Bone marrow (tissue), 2 donors: ENCODE data around the gene BCL2L13.
A peak's percentile ranks its signal among the peaks of the same experiment; 100 is the strongest.

Experiments
- DNase-seq, 2 donors: peaks; one replicate each; lab custom pipeline; 2025; lab: John Stamatoyannopoulos, UW

The BCL2L13 gene

DNA sequence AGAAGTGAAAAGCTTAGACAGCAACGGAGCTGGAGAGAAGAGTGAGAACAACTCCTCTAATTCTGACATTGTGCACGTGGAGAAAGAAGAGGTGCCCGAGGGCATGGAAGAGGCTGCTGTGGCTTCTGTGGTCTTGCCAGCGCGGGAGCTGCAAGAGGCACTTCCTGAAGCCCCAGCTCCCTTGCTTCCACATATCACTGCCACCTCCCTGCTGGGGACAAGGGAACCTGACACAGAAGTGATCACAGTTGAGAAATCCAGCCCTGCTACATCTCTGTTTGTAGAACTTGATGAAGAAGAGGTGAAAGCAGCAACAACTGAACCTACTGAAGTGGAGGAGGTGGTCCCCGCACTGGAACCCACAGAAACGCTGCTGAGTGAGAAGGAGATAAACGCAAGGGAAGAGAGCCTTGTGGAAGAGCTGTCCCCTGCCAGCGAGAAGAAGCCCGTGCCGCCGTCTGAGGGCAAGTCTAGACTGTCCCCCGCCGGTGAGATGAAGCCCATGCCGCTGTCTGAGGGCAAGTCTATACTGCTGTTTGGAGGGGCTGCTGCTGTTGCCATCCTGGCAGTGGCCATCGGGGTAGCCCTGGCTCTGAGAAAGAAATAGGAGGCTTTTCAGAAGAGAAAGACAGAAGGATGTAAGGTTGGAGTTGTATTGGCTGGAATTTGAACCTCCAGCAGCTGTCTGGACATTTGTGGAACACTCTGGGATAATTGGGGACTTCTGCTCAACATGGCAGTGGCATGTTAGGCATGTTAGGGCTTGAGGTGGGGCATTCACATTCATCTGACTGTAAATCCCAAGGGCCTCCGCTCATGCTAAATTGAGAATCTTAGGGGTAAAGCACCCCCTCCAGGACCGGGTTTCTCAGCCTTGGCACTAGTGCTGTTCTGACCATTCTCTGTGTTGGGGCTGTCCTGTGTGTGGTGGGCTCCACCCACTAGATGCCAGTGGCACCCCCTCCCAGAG lies 88.7 kb downstream of the BCL2L13 start:
- peak in 1 of 2 donors; percentile 3 for DNase-seq

DNA sequence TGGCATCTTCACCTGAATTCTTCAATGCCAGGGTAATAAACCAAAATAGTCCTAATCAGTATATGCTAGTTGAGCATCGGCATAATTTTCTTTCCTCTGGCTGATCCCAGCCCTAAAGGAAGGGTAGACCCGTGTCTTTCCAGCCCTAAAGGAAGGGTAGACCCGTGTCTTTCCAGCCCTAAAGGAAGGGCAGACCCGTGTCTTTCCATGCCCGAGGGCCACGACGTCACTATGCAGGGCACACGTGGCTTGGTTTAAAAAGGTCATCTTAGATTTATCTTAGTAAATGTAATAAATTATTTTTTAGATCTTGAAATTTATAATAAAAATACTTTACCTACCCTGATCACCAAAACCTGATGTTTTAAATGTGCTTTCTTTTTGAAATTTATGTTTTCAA lies 90.2 kb downstream of the BCL2L13 start:
- no peak for DNase-seq

DNA sequence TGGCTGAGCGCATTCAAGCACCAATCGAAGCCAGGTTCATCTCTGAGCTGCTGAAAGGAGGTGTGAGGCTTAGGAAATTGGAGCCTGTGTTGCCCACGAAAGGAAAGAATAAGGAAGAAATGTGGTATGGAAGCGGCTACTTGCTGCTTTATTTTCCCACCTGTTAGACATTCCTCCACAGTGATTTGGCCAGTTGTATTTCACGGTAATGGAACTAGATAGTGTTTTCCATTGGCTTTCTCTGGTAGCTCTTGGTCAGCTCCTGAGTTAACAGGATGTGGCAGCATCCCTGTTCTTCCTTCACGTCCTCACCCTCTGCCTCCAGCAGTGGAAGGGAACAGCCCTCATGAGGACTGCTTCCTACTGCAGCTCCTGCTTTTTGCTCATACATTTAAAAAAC lies 91.0 kb downstream of the BCL2L13 start:
- DNase-seq = no peak

DNA sequence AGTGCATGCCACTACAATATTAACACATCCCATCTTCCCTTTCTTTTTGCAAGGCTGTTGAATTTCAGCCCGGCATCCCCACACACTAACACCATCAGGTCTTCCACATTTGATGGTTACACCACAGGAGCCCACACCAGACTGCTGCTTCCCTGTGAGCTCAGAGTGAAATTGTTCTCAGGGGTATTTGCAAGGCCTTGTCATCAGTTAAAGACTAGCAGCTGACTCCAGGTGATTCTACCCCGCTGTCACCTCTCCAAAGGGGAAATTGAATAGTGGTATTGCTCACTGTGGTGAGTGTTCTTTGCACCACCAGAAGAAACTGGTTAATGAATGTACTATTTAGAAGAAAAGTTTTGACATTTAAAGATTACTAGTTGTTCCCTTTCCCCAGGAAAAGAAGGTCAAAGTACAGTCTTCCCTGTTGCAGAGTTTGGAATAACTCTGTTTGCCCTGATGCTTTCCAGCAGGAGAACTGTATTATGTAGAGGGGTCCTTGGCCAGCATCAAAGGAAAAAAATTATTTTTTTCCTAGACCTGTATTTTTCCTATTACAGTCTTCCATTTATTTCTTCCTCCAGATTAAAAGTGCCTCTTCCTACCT lies 93.8 kb downstream of the BCL2L13 start:
- DNase-seq = no peak

DNA sequence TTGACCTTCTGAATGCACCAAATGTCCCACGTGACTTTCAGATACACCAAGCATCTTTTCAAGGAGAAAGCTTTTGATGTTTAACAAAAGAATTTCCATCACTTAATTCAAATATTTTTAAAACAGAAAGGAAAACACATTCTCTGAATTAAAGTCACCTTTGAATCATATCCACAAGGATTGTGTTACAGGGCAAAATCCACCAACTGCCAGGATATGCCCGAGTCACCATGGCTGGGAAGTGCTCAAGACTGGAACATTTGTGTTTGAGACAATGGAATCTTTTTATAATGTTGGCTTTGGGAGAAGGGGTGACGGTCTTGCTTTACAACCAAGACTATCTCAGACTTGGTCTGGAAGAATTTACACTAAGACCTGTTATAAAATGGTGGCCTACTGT lies 94.9 kb downstream of the BCL2L13 start:
- DNase-seq = no peak

DNA sequence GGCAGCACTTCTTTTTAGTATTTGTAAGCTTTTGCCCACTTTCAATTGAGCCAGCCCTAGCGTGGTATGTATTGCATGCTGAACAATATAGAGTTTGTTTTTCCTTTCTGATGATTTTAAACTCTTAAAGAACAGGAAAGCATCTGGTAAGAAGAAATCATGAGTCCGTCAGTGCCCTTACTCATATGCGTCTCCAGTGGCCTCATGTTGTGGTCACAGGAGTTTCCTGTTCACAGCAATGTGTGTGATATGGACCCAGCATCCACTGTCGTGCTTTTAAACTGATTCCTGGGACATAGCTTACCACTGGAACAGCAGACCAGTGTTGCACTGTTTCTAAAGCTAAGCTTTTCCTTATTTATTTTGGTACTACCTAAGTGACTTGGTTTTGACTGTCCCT lies 95.6 kb downstream of the BCL2L13 start:
- DNase-seq = peak in 1 of 2 donors; percentile 49

DNA sequence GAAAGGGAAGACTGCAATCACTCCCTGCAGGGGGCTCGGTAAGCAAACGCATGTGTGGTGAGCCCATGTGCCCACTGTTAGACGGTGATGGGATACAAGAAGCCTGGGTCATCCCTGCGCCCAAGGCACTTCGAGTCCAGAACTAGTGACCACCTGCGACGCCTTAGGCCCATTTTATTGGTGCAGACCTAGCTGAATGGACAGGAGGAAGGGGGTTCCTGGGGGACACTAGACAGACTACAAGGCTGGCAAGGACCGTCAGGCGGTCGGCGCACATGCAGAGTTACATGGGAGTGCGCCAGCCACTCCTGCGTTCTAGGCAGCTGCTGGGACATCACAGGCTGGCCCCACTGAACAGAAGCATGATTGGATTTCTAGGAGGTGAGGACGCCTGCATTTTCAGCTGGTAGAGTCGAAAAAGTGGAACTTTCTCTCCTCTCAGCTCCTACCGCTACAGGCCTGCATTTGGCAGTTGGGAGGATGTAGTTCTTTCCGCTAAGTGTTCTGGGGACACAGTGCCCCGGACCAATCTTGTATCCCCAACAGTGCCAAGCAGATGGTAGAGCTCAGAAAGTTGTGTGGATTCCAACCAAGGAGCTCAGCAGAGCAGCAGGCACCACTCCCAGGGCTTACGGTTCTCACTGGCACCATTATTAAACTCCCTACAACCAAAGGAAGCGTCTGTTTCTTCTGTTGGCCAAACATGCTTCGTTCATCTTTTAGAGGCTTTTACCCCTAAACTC lies 100.0 kb downstream of the BCL2L13 start:
- no peak for DNase-seq

DNA sequence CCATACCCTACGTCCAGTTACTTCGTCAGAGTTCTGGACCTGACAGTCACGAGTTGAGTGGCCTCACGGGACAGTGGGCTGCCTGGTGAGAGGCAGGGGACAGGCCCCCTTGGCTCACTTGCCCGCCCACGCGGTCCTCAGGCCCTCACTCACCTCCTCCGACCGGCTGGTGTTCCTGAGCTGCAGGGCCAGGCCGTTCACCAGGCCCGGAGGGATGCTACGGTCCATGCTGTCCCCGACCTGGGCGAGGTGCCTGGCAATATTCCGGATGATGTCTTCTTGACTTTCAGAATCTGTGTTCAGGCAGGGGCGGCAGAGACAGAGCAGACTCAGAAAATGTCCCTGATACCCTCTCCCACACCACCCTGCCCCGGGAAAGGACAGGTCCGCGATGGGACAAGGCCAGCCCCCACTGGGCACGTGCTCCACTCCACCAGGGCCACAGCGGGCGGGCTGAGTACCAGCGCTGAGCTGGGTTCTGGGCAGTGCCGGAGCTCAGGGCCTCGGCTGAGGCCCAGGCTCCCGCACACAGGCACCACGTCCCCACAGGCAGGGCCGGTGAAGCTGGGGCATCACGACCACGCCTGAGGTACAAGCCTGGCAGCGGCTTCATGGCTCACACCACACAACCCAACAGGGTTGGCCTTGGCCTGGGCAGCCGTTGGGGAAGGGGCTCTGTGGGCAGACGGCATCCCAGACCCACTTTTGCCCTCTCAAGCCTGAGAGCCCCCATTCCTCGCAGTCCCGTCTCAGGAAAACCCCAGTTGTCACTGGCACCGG lies 100.8 kb downstream of the BCL2L13 start:
- no peak for DNase-seq

DNA sequence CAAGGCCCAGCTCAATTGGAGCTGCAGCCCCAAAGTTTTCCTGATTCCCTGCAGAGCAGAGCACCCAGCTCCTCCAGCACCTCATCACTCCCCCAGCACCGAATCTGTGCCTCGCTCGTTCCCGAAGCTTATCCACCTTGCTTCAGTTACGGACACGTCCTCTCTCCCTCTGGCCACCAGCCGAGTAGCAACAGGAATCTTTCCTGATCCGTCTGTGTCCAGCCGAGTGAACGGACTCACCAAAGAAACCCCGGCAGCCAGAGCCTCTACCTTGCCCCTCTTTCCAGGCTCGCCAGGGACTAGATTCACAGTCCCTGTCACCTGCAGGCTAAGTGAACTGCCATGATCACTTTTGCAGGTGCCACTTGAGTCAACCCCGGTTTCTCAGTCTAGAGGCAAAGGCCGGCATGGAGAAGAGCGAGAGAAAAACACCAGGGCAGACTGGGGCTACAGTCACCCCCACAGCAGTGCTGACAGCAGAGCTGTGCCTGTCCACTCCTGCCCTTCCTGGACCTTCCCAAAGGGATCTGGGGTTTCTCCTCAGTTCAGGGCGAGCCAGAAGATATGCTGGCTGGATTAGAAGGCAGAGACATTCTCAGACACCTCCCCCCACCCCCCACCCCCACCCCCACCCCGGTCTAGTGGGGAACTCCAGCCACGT lies 103.4 kb downstream of the BCL2L13 start:
- DNase-seq = no peak

DNA sequence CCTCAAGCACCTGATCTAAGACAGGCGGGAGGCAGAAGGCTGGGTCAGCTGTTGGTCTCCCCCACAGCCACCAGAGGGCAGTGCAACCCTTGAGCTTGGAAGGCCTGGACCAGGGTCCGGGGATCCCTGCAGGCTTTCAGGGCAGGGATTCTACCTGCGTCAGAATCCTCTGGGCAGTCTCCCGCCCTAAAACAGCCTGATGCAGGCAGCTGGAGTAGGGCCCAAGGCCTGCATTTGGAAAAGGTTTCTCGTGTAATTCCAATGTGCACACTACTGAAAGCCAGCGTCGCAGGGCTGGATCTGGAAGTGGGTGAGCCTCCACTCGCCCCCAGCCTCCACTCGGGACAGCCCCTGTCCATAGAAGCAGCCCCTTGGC lies 104.0 kb downstream of the BCL2L13 start:
- peak in 1 of 2 donors; percentile 20 for DNase-seq

DNA sequence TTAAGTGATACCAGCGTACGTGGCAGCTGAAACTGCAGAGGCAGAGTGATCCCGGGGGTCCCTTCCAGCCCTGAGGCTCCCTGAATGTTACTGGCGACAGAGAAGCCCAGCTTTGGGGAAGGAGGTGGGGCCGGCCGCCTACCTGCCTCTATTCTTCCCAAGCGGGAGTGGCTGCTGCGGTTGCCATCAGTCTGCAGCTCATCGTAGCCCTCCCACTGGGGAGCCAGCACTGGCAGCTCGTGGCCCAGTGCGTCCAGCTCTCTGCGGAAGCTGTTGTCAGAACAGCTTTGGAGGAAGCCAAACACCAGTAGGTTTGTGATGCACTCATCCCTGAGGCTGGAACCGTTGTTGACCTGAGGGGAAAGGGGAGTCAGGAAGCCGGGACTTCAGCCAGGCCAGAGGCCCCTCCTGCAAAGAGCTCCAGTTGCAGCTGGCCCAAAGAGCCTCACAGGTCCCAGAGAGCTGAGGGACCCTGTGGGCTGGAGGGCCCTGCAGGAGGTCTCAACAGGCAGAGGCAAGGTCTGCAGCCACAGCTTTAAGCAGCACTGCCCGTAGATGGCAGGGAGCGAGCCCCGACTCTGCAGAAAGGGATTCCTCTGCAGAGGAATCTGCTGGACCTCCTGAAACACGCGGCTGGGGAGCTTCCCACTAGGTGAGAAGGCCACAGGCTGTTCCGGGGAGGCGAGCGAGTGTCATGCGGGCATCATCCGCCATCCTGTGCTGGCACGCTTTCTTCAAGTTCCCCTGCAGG lies 105.3 kb downstream of the BCL2L13 start:
- no peak for DNase-seq

DNA sequence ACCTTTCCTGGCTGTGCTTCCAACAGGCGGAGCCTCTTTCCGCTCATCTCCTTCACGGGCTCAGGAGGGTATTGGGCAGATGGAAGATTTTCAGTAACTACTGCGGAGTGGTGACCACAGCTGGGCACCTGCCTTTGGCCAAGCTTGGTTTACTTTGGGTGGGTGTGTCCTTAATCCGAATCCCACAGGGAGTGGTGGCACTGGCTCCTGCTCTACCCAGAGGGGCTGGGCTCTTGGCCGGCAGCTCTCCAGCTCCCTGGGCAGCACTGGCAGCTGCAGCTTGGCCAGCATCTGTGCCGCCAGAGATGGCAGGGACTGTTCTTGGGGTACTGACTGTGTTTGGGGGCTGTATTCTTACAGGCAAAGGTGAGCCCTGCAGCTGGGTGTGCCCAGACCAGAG lies 105.9 kb downstream of the BCL2L13 start:
- no peak for DNase-seq

DNA sequence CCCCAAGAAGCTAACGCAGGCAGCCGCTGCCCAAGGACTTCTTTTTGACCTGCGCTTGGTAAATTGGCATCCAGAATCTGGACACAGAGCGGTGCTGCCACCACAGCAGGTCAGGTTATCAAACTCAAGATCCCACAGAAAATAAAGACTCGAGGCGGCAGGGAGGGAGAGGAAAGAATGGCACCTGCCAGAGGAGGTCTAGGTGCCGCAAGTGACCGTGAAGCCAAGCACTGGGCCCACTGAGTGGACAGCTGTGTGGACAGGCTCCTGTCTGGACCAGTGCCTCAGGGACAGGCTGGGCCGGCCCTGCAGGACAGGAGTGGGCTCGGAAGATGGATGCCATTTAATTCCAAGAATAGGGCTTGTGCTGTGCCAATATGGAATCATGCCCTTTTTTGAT lies 108.4 kb downstream of the BCL2L13 start:
- DNase-seq = no peak

DNA sequence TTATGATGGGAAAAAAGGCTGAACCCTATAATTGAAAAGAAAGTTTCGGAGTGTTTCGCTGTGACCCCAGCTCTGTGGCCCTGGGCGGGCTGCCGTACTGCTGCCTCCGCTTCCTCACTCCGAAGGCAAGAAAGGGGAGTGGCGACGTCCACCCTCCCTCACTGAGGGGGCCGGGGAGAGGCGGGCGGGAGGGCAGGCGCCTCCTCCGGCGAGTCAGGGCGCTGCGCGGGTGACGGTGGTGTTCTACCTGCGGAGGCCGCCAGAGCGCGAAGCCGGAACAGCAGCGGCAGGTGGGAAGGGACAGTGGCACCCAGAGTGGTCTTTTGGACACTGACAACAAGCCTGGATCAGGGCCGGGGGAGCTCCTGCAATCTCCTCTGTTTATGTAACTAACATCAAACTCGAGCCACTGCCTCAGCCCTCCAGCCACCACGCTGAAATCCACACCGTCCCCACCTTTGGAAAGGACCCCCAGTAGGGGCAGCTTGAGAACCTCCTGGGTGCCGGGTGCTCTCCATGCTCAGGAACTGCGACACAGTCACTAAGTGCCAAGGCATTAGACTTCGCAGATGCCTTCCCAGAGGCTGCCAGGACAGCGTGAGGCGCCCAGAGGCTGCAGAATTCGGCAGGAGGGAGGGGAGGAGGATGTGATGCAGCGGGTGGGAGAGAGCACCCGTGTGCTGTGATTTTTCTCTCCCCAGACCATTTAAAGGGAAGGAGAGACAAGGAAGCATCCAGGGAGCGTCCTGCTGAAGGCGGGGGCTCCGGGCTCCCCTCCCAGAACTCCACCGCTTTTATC lies 110.2 kb downstream of the BCL2L13 start:
- no peak for DNase-seq

DNA sequence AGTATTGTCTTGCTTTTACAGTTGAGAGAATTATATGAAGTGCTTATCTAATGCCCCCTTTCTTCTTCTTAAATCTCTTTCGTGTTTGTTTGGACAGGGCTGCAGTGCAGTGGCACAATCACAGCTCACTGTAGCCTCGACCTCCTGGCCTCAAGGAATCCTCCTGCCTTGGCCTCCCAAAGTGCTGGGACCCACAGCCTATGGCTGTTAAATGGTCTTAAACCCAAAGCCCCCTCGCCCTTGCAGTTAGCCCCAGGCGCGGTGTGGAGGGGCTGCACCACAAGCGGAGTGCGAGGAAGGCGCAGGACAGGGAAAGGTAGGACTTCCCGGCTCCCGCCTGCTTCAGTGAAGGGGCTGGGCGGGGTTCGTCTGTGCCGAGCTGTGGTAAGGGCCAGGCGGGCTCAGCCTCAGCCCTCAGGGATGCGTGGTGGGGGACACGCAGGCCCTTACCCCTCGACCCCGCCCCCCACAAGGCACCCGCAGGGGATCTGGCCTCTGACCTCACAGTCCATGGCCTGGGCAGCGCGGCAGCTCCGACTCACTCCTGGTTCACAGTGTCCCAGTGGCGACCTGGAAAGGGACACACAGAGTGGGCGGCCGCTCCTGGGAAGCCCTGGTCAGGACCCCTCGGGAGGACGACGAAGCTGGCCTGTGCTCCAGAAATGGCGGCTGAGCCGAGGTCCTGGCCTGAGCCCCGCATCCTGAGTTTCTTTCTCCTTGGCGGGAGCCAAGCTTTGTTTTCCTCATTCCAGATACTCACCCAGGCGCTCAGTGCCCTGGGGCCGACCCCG lies 111.2 kb downstream of the BCL2L13 start:
- no peak for DNase-seq

DNA sequence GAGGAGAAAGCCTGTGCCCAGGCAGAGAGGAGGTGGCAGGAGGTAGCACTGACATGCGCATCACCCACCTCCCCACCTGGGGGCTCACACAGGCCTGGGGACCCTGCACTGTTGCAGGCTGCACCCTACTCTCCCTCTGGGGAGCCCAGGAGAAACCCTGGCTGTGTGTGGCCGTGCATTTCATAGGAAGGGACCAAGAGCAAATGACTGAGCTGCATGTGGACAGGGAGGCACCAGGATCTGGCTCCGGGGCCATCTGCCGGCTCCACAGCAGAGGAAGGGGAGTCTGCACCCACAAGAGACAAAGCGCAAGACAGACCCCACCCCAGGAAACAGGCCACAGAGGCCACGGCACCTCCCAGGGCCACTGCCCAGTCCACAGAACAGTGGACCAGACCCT lies 113.0 kb downstream of the BCL2L13 start:
- no peak for DNase-seq

DNA sequence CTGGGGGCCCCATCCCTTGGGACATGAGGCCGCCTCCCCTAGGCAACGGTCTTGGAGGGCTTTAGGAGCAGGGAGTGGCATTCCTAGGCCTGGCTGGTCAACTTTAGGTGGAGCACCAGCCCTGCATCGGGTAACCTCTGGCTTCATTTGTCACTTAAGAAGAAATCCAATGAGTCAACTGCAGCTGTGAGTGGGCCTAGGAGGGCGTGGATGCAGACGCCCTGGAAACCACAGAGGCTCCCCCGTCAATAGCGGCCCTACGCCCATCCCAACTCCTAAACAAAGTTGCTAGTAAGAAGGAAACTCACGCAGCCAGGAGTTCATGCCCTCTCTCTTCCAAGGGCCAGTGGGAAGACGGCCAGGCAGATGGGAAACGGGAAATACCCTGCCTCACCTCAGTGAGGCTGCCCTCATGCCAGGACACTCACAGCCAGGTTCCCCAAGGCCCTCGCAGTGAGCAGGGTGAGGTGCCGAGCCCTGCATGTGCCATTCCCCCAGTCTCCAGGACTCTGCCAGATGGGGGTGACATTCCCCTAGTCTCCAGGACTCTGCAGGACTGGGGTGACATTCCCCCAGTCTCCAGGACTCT lies 114.9 kb downstream of the BCL2L13 start:
- no peak for DNase-seq

DNA sequence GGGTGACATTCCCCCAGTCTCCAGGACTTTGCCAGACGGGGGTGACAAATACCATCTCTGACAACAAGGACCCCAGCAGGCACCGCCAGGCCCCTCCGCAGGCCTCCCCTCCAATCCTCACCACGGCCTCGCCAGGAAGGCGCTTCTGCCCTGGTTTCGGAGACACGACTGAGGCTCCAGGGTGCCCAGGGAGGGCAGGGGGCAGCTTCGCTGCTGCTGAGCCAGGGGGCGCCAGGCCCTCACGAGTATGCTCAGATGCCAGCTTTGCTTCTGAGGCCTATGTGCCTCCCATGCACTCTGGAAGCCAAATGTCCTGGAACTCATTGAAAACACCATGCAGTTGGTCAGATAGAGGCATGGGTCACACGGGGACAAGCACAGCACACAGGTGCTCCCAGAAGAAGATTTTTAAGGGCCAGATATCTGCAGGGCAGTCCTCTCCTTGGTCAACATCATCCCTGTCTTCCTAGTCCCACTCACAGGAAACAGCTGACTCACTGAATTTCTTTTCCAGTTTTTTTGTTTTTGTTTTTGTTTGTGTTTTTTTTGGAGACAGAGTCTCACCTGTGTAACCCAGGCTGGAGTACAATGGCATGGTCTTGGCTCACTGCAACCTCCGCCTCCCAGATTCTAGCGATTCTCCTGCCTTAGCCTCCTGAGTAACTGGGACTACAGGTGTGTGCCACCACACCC lies 115.8 kb downstream of the BCL2L13 start:
- DNase-seq = peak in 1 of 2 donors; percentile 4
